NCI-H146 treated with DMSO at 0.1 percent for 48 hours (cell line): ENCODE results near the gene RAB11FIP4.

Source experiments
- DNase-seq: peaks from one replicate; lab custom pipeline; 2025; ENCODE audit not compliant: unreplicated experiment; lab: John Stamatoyannopoulos, UW

The RAB11FIP4 gene

GRCh38 chr17:31457391-31458234, 66.1 kb downstream of the RAB11FIP4 start:
- no peak for DNase-seq

DNA sequence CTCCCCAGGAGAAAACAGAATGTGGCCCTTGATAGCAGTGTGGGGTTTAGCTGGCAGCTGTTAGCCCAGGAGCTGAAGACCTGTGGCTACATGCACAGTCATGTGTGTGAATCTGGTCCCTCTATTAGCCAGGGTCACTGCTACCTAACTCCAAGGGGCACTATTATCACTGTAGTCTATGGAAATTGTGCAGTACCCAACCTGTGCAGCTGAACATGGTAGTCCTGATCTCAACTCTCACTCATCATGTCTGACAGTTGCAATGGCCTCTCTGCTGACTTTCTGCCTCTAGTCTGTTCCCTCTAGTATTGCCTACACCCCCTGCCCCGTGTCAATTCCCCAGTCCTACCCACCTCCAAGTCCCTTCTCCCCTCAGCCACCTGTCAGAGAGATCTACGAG, 67.4 kb downstream of the RAB11FIP4 start:
- no peak for DNase-seq

GRCh38 chr17:31459716-31460115, 68.2 kb downstream of the RAB11FIP4 start:
- DNase-seq = no peak

DNA sequence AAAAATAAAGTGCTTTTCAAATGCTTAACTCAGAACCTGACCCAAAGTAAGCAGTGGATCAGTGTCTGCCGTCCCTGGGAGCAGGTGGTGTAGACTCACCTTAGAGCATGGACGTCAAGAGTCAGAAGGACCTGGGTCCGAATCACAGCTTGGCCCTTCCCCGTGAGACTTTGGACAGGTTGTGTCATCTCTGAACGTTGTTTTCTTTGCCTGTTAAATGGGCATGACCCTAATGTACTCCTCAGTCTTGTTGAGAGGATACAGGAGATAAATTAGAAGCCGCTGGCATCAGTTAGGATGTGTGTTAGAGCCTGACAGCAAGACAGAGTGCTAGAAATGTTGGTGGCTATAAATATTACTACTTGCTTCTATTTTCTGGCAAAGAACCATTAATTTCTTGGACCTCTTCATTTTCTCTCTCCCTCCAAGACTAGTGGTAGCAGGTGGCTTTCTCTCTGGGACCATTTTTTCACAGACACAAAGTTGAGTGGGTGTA, 68.8 kb downstream of the RAB11FIP4 start:
- no peak for DNase-seq

- no peak for DNase-seq
Observed at GRCh38 chr17:31461227-31461810, 69.8 kb downstream of the RAB11FIP4 start.

- DNase-seq = no peak
Observed at GRCh38 chr17:31462261-31462660, 70.8 kb downstream of the RAB11FIP4 start.

- DNase-seq = no peak
Observed at GRCh38 chr17:31466096-31466760, 74.8 kb downstream of the RAB11FIP4 start.

- no peak for DNase-seq
Observed at GRCh38 chr17:31467502-31468256, 76.2 kb downstream of the RAB11FIP4 start.

GRCh38 chr17:31469959-31470358, 78.5 kb downstream of the RAB11FIP4 start:
- no peak for DNase-seq

GRCh38 chr17:31470592-31470991, 79.1 kb downstream of the RAB11FIP4 start:
- no peak for DNase-seq

- DNase-seq = no peak
Observed at GRCh38 chr17:31472137-31472536, 80.7 kb downstream of the RAB11FIP4 start.

DNA sequence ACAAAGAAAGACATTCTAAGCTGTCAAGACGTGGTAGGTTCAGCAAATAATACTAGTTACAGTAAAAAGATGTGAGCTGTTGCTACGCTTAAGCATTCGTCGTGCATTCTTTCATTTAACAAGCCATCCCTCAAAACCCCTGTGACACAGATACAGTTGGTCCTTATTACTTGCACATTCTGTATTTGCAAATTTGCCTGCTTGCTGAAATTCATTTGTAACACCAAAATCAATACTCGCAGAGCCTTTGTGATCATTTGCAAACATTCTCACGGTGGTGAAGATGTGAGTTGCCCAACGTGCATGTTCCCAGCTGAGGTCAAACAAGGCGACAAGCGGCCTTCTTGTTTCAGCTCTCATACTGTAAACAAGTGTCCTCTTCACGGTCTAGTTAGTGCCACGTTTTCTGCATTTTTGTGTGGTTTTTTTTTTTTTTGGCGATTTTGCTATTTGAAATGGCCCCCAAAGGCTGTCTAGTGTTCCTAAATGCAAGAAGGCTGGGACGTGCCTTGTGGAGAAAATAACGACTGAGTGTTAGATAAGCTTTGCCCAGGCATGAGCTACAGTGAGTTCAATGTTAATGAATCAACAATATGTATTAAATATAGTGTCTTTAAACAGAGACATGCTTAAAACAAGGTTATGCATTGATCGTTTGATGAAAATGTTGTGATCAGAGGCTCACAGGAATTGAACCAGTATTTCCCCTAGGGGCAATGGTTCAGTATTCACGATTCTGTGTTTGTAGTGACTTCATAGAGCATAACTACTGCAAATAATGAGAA, 84.1 kb downstream of the RAB11FIP4 start:
- DNase-seq = no peak

GRCh38 chr17:31476525-31477416, 85.3 kb downstream of the RAB11FIP4 start:
- no peak for DNase-seq

DNA sequence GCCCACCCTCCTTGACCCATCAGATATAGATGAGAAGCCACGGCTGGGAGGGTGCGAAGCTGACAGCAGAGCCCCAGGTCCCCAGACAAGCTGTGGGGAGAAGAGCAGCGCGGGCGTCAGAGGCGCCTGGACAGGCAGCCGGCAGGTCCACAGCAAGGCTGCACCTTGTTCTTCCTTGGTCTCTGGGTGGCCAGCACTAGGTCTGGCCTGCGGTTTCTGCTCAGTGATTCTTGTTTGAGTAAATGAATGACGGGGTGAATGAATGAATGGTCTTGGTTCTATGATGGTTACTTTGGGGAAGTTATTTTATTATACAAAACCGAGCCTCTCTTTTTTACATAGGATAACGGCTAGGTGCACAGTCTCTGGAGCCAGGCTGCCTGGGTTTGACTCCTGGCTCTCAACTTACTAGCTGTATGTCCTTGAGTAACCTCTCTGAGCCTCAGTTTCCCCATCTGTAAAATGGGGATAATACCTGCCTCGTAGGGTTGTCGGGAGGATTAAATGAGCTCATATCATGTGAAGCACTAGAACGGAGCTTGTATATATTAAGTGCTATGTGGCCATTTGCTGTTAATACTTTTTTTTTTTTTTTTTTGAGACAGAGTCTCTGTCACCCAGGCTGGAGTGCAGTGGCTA, 86.1 kb downstream of the RAB11FIP4 start:
- no peak for DNase-seq

DNA sequence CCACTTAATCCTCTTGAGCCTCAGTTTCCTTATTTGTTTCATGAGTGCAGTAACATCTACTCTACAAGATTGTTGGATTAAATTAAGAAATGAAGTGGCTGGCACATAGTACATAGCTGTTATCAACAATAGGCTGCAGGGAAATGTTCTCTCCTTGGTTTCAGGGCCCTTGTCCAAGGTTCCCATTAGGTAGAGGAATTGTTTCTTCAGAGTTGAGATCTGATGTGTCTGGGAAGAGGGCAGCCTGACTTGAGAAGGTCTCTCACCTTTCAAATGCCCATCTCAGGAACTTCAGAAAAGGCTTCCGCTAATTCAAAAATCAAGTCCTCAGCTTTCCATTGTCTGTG, 87.6 kb downstream of the RAB11FIP4 start:
- no peak for DNase-seq

GRCh38 chr17:31479524-31479923, 88.0 kb downstream of the RAB11FIP4 start:
- DNase-seq = no peak

GRCh38 chr17:31480067-31480466, 88.6 kb downstream of the RAB11FIP4 start:
- no peak for DNase-seq

DNA sequence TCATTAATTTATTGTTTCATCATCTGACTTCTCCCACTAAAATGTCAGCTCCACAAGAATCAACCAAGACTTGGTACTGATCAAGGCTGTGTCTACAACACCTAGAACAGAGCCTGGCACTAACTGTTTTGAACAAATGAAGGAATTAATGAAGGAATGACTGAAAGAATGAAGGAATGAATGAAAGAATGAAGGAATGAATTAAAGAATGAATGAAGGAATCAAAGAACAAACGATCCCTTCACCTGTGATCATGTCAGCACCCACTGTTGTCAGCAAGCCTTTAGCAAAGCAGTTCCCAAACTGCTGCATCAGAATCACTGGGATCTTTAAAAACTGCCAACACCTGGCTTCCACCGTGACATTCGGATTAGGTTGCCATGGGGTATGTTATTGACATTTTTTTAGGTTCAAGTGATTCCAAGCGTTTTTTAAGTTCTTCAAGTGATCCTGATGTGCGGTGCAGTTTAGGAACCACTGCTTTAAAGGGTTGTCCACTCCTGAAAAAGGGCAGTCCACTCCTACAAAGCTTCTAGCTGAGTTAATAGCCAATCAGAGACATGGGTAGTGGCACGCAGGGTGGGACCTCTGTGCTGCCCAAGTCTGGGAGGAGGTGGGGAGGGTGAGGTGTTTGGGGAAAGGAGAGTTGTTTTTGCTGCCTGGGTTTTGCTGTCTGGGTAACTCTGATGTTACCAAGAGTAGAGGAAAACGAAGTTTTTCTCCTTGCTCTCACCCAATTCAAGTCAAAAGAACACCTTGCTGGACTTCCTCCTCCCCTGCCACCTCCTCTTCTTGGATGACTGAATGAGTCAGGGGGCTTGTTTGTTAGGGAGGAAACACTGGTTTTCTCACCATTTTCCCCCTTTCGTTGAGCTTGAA, 89.7 kb downstream of the RAB11FIP4 start:
- no peak for DNase-seq
